Activated CD8-positive, alpha-beta memory T cell treated with anti-CD3 and anti-CD28 coated beads, Interleukin-2, amount 50 U/mL, for 1 hour (primary cell): ENCODE results near the gene B4GALT1.
A peak's percentile ranks its signal among the peaks of the same experiment; 100 is the strongest.
"Not testable (repeated sequence)": the region's sequence is repeated elsewhere in the genome, so short reads cannot be mapped to it uniquely, and the experiment has no call there.

Experiments used
- DNase-seq: peaks from one replicate; pipeline ENCODE4 v3.0.0-alpha.2; 2020; ENCODE audit errors: extremely low read depth

B4GALT1 gene

GRCh38 chr9:33162721-33163311 lies 4.3 kb downstream of the B4GALT1 start:
- no peak for DNase-seq

- no peak for DNase-seq
Measured at GRCh38 chr9:33161589-33162132, 5.5 kb downstream of the B4GALT1 start.

GRCh38 chr9:33161011-33161588 lies 6.0 kb downstream of the B4GALT1 start:
- DNase-seq = peak; percentile 49

- not testable (repeated sequence) for DNase-seq
Measured at GRCh38 chr9:33160446-33160845, 6.7 kb downstream of the B4GALT1 start.

- DNase-seq = peak; percentile 43
Measured at GRCh38 chr9:33159777-33160127, 7.4 kb downstream of the B4GALT1 start.

GRCh38 chr9:33158843-33159776 lies 8.0 kb downstream of the B4GALT1 start:
- no peak for DNase-seq

GRCh38 chr9:33157960-33158842 lies 8.9 kb downstream of the B4GALT1 start:
- no peak for DNase-seq

- no peak for DNase-seq
Measured at GRCh38 chr9:33155393-33155792, 11.7 kb downstream of the B4GALT1 start.

- DNase-seq = no peak
Measured at GRCh38 chr9:33154371-33154770, 12.8 kb downstream of the B4GALT1 start.

GRCh38 chr9:33153666-33154065 lies 13.5 kb downstream of the B4GALT1 start:
- no peak for DNase-seq

- DNase-seq = no peak
Measured at GRCh38 chr9:33153001-33153400, 14.1 kb downstream of the B4GALT1 start.

GRCh38 chr9:33151601-33152000 lies 15.5 kb downstream of the B4GALT1 start:
- DNase-seq = no peak

GRCh38 chr9:33151007-33151557 lies 16.1 kb downstream of the B4GALT1 start:
- no peak for DNase-seq

- DNase-seq = no peak
Measured at GRCh38 chr9:33148367-33149014, 18.6 kb downstream of the B4GALT1 start.

- no peak for DNase-seq
Measured at GRCh38 chr9:33147416-33148169, 19.5 kb downstream of the B4GALT1 start.

GRCh38 chr9:33146298-33146697 lies 20.8 kb downstream of the B4GALT1 start:
- no peak for DNase-seq

GRCh38 chr9:33144551-33144950 lies 22.6 kb downstream of the B4GALT1 start:
- no peak for DNase-seq

- DNase-seq = no peak
Measured at GRCh38 chr9:33143241-33143661, 23.9 kb downstream of the B4GALT1 start.

GRCh38 chr9:33142535-33142934 lies 24.6 kb downstream of the B4GALT1 start:
- no peak for DNase-seq
